Brain microvascular endothelial cell (primary cell): ENCODE results near the gene DYNC2H1.
A peak's percentile ranks its signal among the peaks of the same experiment; 100 is the strongest.

Source experiments
- DNase-seq: peaks from one replicate; pipeline ENCODE4 v3.0.0-alpha.2; 2020
- H3K27ac ChIP-seq: fragments of 250-450 bp; sonication (Bioruptor Pico); 2 replicates; pipeline ENCODE4 v1.5.1; 2020; ENCODE audit warnings: mild to moderate bottlenecking, moderate library complexity
- H3K27me3 ChIP-seq: fragments of 250-450 bp; sonication (Bioruptor Pico); replicated peaks from 2 replicates; pipeline ENCODE4 v1.5.1; 2020; ENCODE audit warnings: mild to moderate bottlenecking
- H3K36me3 ChIP-seq: fragments of 250-450 bp; sonication (Bioruptor Pico); replicated peaks from 2 replicates; pipeline ENCODE4 v1.5.1; 2020; ENCODE audit warnings: mild to moderate bottlenecking
- H3K4me3 ChIP-seq: 2 replicates; pipeline ENCODE4 v1.5.1; 2011; ENCODE audit warnings: low read depth, mild to moderate bottlenecking, control low read depth, low read length, moderate library complexity
- CTCF ChIP-seq: IDR thresholded peaks from 2 replicates; pipeline ENCODE4 v1.5.1; 2011; ENCODE audit warnings: low read depth, mild to moderate bottlenecking, moderate library complexity, low read length, control low read depth, inconsistent platforms; ENCODE audit errors: missing control alignments
- in situ Hi-C: cut with HindIII; loops from 2 replicates; pipeline ENCODE4 v1.10.0; 2017; ENCODE audit warnings: low sequenced_read_pairs, low pct_ligation_motif_present

Gene DYNC2H1

GRCh38 chr11:103398829-103399228, 289.6 kb downstream of the DYNC2H1 start:
- DNase-seq = no peak
- in situ Hi-C loops = no loop called here
- Histone ChIP-seq H3K4me3 (no peak overlapping the region), H3K36me3 (no peaks in the 10 kb centered on the region), H3K27me3 (no peaks in the 10 kb centered on the region), H3K27ac (no peak overlapping the region)
- no peak for TF ChIP-seq CTCF

DNA sequence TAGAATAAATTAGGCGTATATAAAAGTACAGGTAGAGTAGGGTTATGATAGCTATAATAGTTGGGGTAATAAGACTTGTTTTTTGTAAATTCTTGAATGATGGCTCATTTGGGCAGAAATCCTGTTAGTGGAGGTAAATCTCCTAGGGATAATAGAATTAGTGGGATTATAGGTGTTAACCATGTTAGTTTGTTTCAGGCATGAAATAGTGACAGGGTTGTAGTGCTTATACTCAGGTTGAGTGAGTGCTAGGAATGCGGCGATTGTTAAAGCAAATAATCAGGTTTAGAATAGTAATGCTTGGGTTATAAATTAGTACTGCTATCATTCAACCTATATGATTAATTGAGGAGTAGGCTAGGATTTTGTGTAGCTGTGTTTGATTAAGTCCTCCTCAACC, 297.1 kb downstream of the DYNC2H1 start:
- no peak for DNase-seq
- Histone ChIP-seq H3K27ac (no peak overlapping the region), H3K36me3 (no peaks in the 10 kb centered on the region), H3K27me3 (no peaks in the 10 kb centered on the region), H3K4me3 (no peak overlapping the region)
- in situ Hi-C loops = no loop called here
- no peak for TF ChIP-seq CTCF

DNA sequence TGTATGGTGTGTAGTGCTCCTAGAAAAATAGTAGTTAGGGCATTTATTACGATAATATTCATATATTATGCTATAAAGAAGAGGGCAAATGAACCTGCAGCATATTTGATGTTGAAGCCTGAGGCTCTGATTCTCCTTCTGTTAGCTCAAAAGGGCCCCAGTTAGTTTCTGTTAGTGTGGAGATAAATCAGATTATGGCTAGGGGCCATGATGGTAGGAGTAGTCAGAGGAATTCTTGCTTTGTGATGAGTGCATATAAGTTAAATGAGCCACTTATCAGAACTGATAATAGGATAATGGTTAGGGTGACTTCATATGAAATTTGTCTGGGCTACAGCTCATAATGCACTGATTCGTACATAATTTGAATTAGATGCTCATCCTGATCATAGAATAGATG, 298.4 kb downstream of the DYNC2H1 start:
- Histone ChIP-seq H3K4me3 (no peak overlapping the region), H3K36me3 (no peaks in the 10 kb centered on the region), H3K27me3 (no peaks in the 10 kb centered on the region), H3K27ac (no peak overlapping the region)
- TF ChIP-seq CTCF = no peak
- no peak for DNase-seq
- in situ Hi-C loops = no loop called here

DNA sequence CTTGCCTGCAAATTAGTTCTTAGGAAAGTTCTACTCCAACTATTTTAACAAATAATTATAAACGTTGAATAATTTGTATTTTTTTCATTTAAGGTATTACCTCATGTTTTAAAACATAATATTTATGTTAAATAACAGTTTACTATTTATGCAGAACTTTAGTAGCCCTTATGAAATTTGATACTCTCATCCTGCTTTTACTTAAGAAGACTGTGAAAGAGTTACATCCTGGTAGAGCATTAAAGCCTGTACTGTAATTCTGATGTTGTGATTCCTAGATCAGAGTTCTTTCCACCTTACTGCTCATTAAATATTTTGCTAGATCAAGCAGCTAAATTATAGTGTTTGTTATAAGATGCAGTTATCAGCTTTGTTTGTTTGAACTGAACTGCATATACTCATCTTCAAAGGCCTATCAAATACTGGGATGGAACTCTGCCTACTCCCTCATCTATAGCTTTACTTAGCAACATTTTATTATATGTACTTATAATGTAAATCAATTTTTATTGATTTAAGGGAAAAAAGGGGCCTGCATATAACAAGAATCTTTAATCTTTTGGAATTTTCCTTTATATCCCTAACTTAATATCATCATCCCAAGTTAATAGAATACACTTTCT, 304.2 kb downstream of the DYNC2H1 start:
- Histone ChIP-seq H3K36me3 (no peaks in the 10 kb centered on the region), H3K27me3 (no peaks in the 10 kb centered on the region), H3K4me3 (no peak overlapping the region), H3K27ac (no peak overlapping the region)
- in situ Hi-C loops = no loop called here
- no peak for TF ChIP-seq CTCF
- no peak for DNase-seq

DNA sequence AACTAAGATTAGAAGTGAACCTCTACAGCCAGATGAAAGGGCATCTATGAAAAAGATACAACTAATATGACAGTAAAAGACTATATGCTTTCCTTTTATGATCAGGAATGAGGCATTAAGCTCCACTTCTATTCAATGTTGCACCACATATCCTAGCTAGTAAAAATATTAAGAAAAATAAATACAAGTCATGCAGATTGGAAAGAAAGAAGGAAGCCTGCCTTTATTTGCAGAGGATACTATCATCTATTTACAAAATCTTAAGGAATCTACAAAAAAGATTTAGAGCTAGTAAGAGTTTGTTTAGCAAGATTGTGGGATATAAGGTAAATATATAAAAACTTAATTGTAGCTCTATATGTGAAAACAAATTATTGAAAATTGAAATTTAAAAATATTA, 308.8 kb downstream of the DYNC2H1 start:
- in situ Hi-C loops = no loop called here
- Histone ChIP-seq H3K27ac (no peak overlapping the region), H3K27me3 (no peaks in the 10 kb centered on the region), H3K4me3 (no peak overlapping the region), H3K36me3 (no peaks in the 10 kb centered on the region)
- TF ChIP-seq CTCF = no peak
- DNase-seq = no peak

GRCh38 chr11:103420593-103420992, 311.4 kb downstream of the DYNC2H1 start:
- H3K4me3 ChIP-seq = no peak overlapping the region
- in situ Hi-C loops = no loop called here
- no peak for TF ChIP-seq CTCF
- DNase-seq = peak; percentile 86
- H3K36me3 ChIP-seq = no peaks in the 10 kb centered on the region
- peak overlapping the region; percentile 64 for H3K27ac ChIP-seq
- no peaks in the 10 kb centered on the region for H3K27me3 ChIP-seq
